ENCODE data around the gene TMEM86B.

Gene TMEM86B

GRCh38 chr19:55228403-55229031 is at the start of gene TMEM86B:
Gene TMEM86B (minus strand): TSS chr19:55228763. CDS start chr19:55228741, 22 bp downstream.
- DNase-seq (ENCODE audit: low read depth): no peak

- DNase-seq (ENCODE audit: low read depth): no peak
Measured at GRCh38 chr19:55277494-55277893, 48.9 kb upstream of the TMEM86B start.

- no peak for DNase-seq (ENCODE audit: low read depth)
Measured at GRCh38 chr19:55276720-55277430, 48.3 kb upstream of the TMEM86B start.

- DNase-seq (ENCODE audit: low read depth): no peak
Measured at GRCh38 chr19:55275851-55276719, 47.5 kb upstream of the TMEM86B start.

- no peak for DNase-seq (ENCODE audit: low read depth)
Measured at GRCh38 chr19:55273978-55274707, 45.6 kb upstream of the TMEM86B start.

- DNase-seq (ENCODE audit: low read depth): no peak
Measured at GRCh38 chr19:55272142-55272541, 43.6 kb upstream of the TMEM86B start.

GRCh38 chr19:55270172-55270942 is 41.8 kb upstream of the TMEM86B start:
- DNase-seq (ENCODE audit: low read depth): no peak

GRCh38 chr19:55269299-55269698 is 40.7 kb upstream of the TMEM86B start:
- no peak for DNase-seq (ENCODE audit: low read depth)

- DNase-seq (ENCODE audit: low read depth): no peak
Measured at GRCh38 chr19:55266840-55267239, 38.3 kb upstream of the TMEM86B start.

GRCh38 chr19:55266404-55266803 is 37.8 kb upstream of the TMEM86B start:
- DNase-seq (ENCODE audit: low read depth): no peak

GRCh38 chr19:55265723-55266386 is 37.3 kb upstream of the TMEM86B start:
- no peak for DNase-seq (ENCODE audit: low read depth)

GRCh38 chr19:55265173-55265572 is 36.6 kb upstream of the TMEM86B start:
- DNase-seq (ENCODE audit: low read depth): no peak

- no peak for DNase-seq (ENCODE audit: low read depth)
Measured at GRCh38 chr19:55264531-55264930, 36.0 kb upstream of the TMEM86B start.

GRCh38 chr19:55262359-55262758 is 33.8 kb upstream of the TMEM86B start:
- no peak for DNase-seq (ENCODE audit: low read depth)

GRCh38 chr19:55261671-55262126 is 33.1 kb upstream of the TMEM86B start:
- no peak for DNase-seq (ENCODE audit: low read depth)

- DNase-seq (ENCODE audit: low read depth): no peak
Measured at GRCh38 chr19:55259540-55260210, 31.1 kb upstream of the TMEM86B start.

- DNase-seq (ENCODE audit: low read depth): peak; percentile 99
Measured at GRCh38 chr19:55258828-55259539, 30.4 kb upstream of the TMEM86B start, which contains the start of gene PPP6R1. Gene PPP6R1 (minus strand): TSS chr19:55259017. CDS start chr19:55247103, 11,914 bp downstream.

GRCh38 chr19:55258476-55258827 is 29.9 kb upstream of the TMEM86B start:
- no peak for DNase-seq (ENCODE audit: low read depth)
